H1 (cell line): Measurements from ENCODE around the gene WNT7A. TPM values are rescaled to one million over a fixed set of nuclear protein-coding genes. Genes with fewer than 3 reads are reported as not detected.

ENCODE experiments used
- BACH1 ChIP-seq: IDR thresholded peaks from 2 replicates; pipeline ENCODE4 v1.6.1; 2012; ENCODE audit warnings: low read length, improper control_type of control experiment
- EZH2 ChIP-seq: fragments of 200-600 bp; sonication (generic); IDR thresholded peaks from 2 replicates; pipeline ENCODE4 v1.7.1; 2012; ENCODE audit warnings: low read depth, mild to moderate bottlenecking, moderate library complexity, low read length, inconsistent platforms; ENCODE audit not compliant: severe bottlenecking
- TAF7 ChIP-seq: optimal IDR thresholded peaks from 2 replicates; pipeline ENCODE3; 2011; ENCODE audit warnings: low read depth, mild to moderate bottlenecking, inconsistent platforms, low read length, moderate library complexity, borderline replicate concordance
- polyA plus RNA-seq, 7 experiments: library from polyadenylated mRNA; depleted of rRNA in 3 of 7; stranded (reverse) in 5 of 7; unstranded in 2 of 7; fragments of >200 nt in 5 of 7; fragments of 200-250 nt in 2 of 7; gene quantifications; 1 replicate in 5 of 7; 2 replicates in 1 of 7; 4 replicates in 1 of 7; pipeline versions ENCODE4 v1.2.1 to v1.2.3, GENCODE V29; 2011 to 2013; ENCODE audit warnings: missing spikeins in 2 of 7, mixed read lengths in 2 of 7
- total RNA-seq: library from RNA; stranded (reverse); fragmentation: NEBNext Ultra II Directional; extraction: Animal tissue kit (Norgen Biotek cat#: 25700); gene quantifications from 2 replicates; pipeline ENCODE4 v1.2.1, GENCODE V29; 2021
- TF ChIP-seq, protein P1 (sequence below): fragments of 300-600 bp; sonication (generic); IDR thresholded peaks from 2 replicates; pipeline ENCODE4 v1.7.1; 2012; ENCODE audit warnings: low read length, moderate library complexity, mild to moderate bottlenecking, inconsistent platforms; ENCODE audit not compliant: insufficient replicate concordance

The WNT7A gene
- total and polyA plus RNA-seq, 2 of the 8 experiments (the other 6 are each of a cell fraction or from before 2014, with no cell fraction given), result 0.02 TPM; not detected in 1

DNA sequence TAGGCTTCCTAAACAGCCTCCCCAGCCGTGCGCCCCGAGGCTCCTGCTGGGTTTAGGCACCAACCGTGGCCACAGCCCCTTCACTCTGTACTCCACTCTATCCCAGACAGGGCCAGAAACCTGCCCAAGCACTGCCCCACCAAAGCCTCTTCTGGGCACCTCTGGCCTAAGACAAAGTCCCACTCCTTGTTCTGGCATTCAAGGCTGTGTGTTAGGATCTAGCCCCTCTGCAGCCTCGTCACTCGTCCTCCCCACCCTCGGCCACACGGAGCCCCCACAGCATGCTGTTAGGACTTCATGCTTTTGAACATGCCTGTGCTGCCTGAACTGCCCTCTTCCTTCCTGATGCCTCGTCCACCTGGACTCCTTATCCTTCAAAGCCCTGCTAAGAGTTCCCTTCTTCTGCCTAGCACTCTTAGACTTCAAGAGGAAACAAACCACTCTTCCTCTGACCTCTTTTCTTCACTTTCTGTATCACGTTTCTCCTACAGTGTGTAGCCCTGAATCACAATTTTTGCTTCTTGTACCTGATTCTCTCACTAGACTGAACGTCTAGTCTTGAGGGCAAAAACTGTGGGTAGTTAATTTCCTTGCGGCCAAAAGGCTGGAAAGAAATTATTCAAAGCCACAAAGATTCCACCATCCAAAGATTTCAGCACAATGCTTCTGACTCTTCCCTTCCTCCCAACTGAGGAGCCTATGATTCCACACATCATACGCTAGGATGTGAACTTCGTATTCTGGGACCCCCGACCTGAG is 28.6 kb downstream of the WNT7A start (continued):
- TF ChIP-seq BACH1, result no peak
- TF ChIP-seq, protein P1, sequence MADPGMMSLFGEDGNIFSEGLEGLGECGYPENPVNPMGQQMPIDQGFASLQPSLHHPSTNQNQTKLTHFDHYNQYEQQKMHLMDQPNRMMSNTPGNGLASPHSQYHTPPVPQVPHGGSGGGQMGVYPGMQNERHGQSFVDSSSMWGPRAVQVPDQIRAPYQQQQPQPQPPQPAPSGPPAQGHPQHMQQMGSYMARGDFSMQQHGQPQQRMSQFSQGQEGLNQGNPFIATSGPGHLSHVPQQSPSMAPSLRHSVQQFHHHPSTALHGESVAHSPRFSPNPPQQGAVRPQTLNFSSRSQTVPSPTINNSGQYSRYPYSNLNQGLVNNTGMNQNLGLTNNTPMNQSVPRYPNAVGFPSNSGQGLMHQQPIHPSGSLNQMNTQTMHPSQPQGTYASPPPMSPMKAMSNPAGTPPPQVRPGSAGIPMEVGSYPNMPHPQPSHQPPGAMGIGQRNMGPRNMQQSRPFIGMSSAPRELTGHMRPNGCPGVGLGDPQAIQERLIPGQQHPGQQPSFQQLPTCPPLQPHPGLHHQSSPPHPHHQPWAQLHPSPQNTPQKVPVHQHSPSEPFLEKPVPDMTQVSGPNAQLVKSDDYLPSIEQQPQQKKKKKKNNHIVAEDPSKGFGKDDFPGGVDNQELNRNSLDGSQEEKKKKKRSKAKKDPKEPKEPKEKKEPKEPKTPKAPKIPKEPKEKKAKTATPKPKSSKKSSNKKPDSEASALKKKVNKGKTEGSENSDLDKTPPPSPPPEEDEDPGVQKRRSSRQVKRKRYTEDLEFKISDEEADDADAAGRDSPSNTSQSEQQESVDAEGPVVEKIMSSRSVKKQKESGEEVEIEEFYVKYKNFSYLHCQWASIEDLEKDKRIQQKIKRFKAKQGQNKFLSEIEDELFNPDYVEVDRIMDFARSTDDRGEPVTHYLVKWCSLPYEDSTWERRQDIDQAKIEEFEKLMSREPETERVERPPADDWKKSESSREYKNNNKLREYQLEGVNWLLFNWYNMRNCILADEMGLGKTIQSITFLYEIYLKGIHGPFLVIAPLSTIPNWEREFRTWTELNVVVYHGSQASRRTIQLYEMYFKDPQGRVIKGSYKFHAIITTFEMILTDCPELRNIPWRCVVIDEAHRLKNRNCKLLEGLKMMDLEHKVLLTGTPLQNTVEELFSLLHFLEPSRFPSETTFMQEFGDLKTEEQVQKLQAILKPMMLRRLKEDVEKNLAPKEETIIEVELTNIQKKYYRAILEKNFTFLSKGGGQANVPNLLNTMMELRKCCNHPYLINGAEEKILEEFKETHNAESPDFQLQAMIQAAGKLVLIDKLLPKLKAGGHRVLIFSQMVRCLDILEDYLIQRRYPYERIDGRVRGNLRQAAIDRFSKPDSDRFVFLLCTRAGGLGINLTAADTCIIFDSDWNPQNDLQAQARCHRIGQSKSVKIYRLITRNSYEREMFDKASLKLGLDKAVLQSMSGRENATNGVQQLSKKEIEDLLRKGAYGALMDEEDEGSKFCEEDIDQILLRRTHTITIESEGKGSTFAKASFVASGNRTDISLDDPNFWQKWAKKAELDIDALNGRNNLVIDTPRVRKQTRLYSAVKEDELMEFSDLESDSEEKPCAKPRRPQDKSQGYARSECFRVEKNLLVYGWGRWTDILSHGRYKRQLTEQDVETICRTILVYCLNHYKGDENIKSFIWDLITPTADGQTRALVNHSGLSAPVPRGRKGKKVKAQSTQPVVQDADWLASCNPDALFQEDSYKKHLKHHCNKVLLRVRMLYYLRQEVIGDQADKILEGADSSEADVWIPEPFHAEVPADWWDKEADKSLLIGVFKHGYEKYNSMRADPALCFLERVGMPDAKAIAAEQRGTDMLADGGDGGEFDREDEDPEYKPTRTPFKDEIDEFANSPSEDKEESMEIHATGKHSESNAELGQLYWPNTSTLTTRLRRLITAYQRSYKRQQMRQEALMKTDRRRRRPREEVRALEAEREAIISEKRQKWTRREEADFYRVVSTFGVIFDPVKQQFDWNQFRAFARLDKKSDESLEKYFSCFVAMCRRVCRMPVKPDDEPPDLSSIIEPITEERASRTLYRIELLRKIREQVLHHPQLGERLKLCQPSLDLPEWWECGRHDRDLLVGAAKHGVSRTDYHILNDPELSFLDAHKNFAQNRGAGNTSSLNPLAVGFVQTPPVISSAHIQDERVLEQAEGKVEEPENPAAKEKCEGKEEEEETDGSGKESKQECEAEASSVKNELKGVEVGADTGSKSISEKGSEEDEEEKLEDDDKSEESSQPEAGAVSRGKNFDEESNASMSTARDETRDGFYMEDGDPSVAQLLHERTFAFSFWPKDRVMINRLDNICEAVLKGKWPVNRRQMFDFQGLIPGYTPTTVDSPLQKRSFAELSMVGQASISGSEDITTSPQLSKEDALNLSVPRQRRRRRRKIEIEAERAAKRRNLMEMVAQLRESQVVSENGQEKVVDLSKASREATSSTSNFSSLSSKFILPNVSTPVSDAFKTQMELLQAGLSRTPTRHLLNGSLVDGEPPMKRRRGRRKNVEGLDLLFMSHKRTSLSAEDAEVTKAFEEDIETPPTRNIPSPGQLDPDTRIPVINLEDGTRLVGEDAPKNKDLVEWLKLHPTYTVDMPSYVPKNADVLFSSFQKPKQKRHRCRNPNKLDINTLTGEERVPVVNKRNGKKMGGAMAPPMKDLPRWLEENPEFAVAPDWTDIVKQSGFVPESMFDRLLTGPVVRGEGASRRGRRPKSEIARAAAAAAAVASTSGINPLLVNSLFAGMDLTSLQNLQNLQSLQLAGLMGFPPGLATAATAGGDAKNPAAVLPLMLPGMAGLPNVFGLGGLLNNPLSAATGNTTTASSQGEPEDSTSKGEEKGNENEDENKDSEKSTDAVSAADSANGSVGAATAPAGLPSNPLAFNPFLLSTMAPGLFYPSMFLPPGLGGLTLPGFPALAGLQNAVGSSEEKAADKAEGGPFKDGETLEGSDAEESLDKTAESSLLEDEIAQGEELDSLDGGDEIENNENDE, result no peak
- no peak for TF ChIP-seq TAF7
- TF ChIP-seq EZH2, result no peak
